Ishikawa (cell line): ENCODE results near the gene CHST11.

Experiments
- CEBPB ChIP-seq: IDR thresholded peaks from 2 replicates; pipeline ENCODE4 v1.6.1; 2012
- CREB1 ChIP-seq: IDR thresholded peaks from 2 replicates; pipeline ENCODE4 v1.6.1; 2012; ENCODE audit warnings: low read depth
- EGR1 ChIP-seq: IDR thresholded peaks from 2 replicates; pipeline ENCODE4 v1.6.1; 2012
- EP300 ChIP-seq: IDR thresholded peaks from 2 replicates; pipeline ENCODE4 v1.6.1; 2012; ENCODE audit warnings: borderline replicate concordance
- FOXM1 ChIP-seq: IDR thresholded peaks from 2 replicates; pipeline ENCODE4 v1.6.1; 2012; ENCODE audit warnings: low read depth, borderline replicate concordance
- MAX ChIP-seq: IDR thresholded peaks from 2 replicates; pipeline ENCODE4 v1.6.1; 2012
- NFIC ChIP-seq: IDR thresholded peaks from 2 replicates; pipeline ENCODE4 v1.6.1; 2012
- RAD21 ChIP-seq: IDR thresholded peaks from 2 replicates; pipeline ENCODE4 v1.6.1; 2012; ENCODE audit warnings: low read depth
- REST ChIP-seq: IDR thresholded peaks from 2 replicates; pipeline ENCODE4 v1.6.1; 2012; ENCODE audit warnings: low read depth, mild to moderate bottlenecking
- TAF1 ChIP-seq: IDR thresholded peaks from 2 replicates; pipeline ENCODE4 v1.6.1; 2012; ENCODE audit warnings: low read depth, mild to moderate bottlenecking
- TCF12 ChIP-seq: IDR thresholded peaks from 2 replicates; pipeline ENCODE4 v1.6.1; 2012; ENCODE audit warnings: low read depth
- TEAD4 ChIP-seq: IDR thresholded peaks from 2 replicates; pipeline ENCODE4 v1.6.1; 2012
- YY1 ChIP-seq: IDR thresholded peaks from 2 replicates; pipeline ENCODE4 v1.6.1; 2012; ENCODE audit warnings: low read depth
- ZBTB7A ChIP-seq: IDR thresholded peaks from 2 replicates; pipeline ENCODE4 v1.6.1; 2012; ENCODE audit warnings: low read depth
- TF ChIP-seq, protein P1 (sequence below): IDR thresholded peaks from 2 replicates; pipeline ENCODE4 v1.6.1; 2012

Gene CHST11

GRCh38 chr12:104775731-104776231 lies 319.0 kb downstream of the CHST11 start:
- TF ChIP-seq FOXM1, result no peak
- no peak for TF ChIP-seq CREB1
- TF ChIP-seq, protein P1, sequence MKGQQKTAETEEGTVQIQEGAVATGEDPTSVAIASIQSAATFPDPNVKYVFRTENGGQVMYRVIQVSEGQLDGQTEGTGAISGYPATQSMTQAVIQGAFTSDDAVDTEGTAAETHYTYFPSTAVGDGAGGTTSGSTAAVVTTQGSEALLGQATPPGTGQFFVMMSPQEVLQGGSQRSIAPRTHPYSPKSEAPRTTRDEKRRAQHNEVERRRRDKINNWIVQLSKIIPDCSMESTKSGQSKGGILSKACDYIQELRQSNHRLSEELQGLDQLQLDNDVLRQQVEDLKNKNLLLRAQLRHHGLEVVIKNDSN, result no peak
- no peak for TF ChIP-seq CEBPB
- no peak for TF ChIP-seq TCF12
- TF ChIP-seq ZBTB7A, result no peak
- no peak for TF ChIP-seq YY1
- no peak for TF ChIP-seq TAF1
- TF ChIP-seq NFIC, result no peak
- no peak for TF ChIP-seq EGR1
- no peak for TF ChIP-seq MAX
- no peak for TF ChIP-seq TEAD4
- TF ChIP-seq EP300, result no peak
- no peak for TF ChIP-seq RAD21
- no peak for TF ChIP-seq REST

- no peak for TF ChIP-seq TEAD4
- TF ChIP-seq EP300, result no peak
- no peak for TF ChIP-seq RAD21
- TF ChIP-seq, protein P1, result no peak
- no peak for TF ChIP-seq TAF1
- TF ChIP-seq TCF12, result no peak
- TF ChIP-seq REST, result no peak
- TF ChIP-seq EGR1, result no peak
- TF ChIP-seq FOXM1, result no peak
- no peak for TF ChIP-seq ZBTB7A
- TF ChIP-seq MAX, result no peak
- no peak for TF ChIP-seq CEBPB
- no peak for TF ChIP-seq NFIC
Measured at GRCh38 chr12:104779134-104779533, 322.4 kb downstream of the CHST11 start.

DNA sequence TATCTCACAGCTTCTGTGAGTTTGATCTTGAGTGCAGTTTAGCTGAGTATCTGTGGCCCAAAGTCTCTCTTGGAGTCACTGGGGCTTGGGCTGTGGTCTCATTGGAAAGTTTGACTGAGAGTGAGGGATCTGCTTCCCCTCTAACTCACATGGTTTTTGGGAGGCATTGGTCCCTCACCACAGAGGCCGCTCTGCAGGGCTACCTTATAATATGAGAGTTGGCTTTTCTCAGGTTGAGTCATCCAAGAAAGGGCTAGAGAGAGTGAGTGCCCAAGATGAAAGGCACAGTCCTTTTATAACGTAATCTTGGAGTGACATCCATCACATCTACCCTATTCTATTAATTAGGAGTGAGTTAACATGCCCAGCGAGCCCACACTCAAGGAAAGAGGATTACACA lies 325.5 kb downstream of the CHST11 start:
- TF ChIP-seq REST (no peak), TAF1 (no peak), YY1 (no peak), RAD21 (no peak), TEAD4 (no peak), EGR1 (no peak), ZBTB7A (no peak), CREB1 (no peak), MAX (no peak), CEBPB (no peak), FOXM1 (no peak), TCF12 (no peak), NFIC (no peak), EP300 (no peak)
- TF ChIP-seq, protein P1, result no peak

GRCh38 chr12:104784592-104784991 lies 327.8 kb downstream of the CHST11 start:
- no peak for TF ChIP-seq RAD21
- no peak for TF ChIP-seq NFIC
- no peak for TF ChIP-seq EGR1
- TF ChIP-seq FOXM1, result no peak
- TF ChIP-seq TEAD4, result no peak
- TF ChIP-seq TCF12, result no peak
- no peak for TF ChIP-seq MAX
- no peak for TF ChIP-seq ZBTB7A
- no peak for TF ChIP-seq CEBPB
- TF ChIP-seq CREB1, result no peak
- TF ChIP-seq YY1, result no peak
- no peak for TF ChIP-seq REST
- TF ChIP-seq EP300, result no peak
- TF ChIP-seq TAF1, result no peak
- TF ChIP-seq, protein P1, result no peak
